Ascending aorta (tissue), 2 donors: ENCODE results near the gene PPP1R16B. TPM values are rescaled to one million over a fixed set of nuclear protein-coding genes. Genes with fewer than 3 reads are reported as not detected.

Experiments
- DNase-seq, 2 donors: peaks; one replicate each; pipeline ENCODE4 v3.0.0-alpha.2; 2019; ENCODE audit warnings: low spot score in 2 of 2
- H3K27ac ChIP-seq, 2 donors: fragments of 200-600 bp; sonication (generic); one replicate each; pipeline ENCODE4 v1.5.1; 2016 to 2017; ENCODE audit warnings: mild to moderate bottlenecking in 1 of 2
- H3K27me3 ChIP-seq: fragments of 200-600 bp; sonication (generic); one replicate; pipeline ENCODE4 v1.5.1; 2017
- H3K36me3 ChIP-seq, 2 donors: fragments of 200-600 bp; sonication (generic); one replicate each; pipeline ENCODE4 v1.5.1; 2016
- H3K4me1 ChIP-seq, 2 donors: fragments of 200-600 bp; sonication (generic); one replicate each; pipeline ENCODE4 v1.5.1; 2016 to 2017; ENCODE audit warnings: mild to moderate bottlenecking in 1 of 2
- H3K4me3 ChIP-seq, 2 donors: fragments of 200-600 bp; sonication (generic); one replicate each; pipeline ENCODE4 v1.5.1; 2016 to 2017; ENCODE audit warnings: mild to moderate bottlenecking in 1 of 2
- H3K9me3 ChIP-seq, 2 donors: fragments of 200-600 bp; sonication (generic); one replicate each; pipeline ENCODE4 v1.5.1; 2016
- intact Hi-C: fragments of 100-400 bp; cut with DNase I; formaldehyde crosslinking; loops from one replicate; pipeline ENCODE4 v1.15.1; 2023
- total RNA-seq: library from RNA; depleted of rRNA; stranded (reverse); fragments of >200 nt; gene quantifications from one replicate; pipeline ENCODE4 v1.1.0, GENCODE V29; 2016
- TF ChIP-seq, protein P1 (sequence below), 3 experiments: fragments of 200-600 bp in 2 of 3; fragments of 450-650 bp in 1 of 3; sonication (generic) in 2 of 3; IDR thresholded peaks; one replicate each; pipeline ENCODE4 v1.5.1; 2016 to 2019; ENCODE audit warnings: antibody characterized with exemption in 3 of 3, mild to moderate bottlenecking in 1 of 3, moderate library complexity in 1 of 3

Gene PPP1R16B
- total RNA-seq, 1 donor from 2014 or later: 26.4 TPM

DNA sequence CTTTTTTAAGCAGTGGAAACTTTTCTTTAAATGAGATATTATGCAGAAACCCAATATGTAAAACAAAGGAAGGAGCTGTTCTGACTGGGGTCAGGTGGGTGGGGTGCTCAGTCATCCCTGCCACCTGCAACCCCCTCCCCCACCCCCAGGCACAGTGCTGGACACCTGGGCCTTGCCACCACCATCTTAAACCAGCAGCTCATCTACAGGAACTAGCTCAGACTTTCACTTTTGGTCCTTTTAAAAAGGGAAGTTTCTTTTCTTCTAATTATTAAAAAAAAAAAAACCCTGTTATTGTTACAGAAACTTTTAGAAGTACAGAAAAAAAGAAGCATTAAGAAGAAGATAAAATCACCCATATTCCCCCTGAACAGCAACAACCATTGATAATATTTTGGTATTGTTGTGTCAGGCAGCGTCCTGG, 37.1 kb downstream of the PPP1R16B start:
- DNase-seq: no peak
- Histone ChIP-seq H3K4me1 (no peaks in the 10 kb centered on the region), H3K27me3 (no peaks in the 10 kb centered on the region), H3K9me3 (no peaks in the 10 kb centered on the region), H3K4me3 (no peak overlapping the region), H3K36me3 (no peaks in the 10 kb centered on the region), H3K27ac (no peak overlapping the region)
- intact Hi-C loops: no loop called here
- TF ChIP-seq, protein P1, sequence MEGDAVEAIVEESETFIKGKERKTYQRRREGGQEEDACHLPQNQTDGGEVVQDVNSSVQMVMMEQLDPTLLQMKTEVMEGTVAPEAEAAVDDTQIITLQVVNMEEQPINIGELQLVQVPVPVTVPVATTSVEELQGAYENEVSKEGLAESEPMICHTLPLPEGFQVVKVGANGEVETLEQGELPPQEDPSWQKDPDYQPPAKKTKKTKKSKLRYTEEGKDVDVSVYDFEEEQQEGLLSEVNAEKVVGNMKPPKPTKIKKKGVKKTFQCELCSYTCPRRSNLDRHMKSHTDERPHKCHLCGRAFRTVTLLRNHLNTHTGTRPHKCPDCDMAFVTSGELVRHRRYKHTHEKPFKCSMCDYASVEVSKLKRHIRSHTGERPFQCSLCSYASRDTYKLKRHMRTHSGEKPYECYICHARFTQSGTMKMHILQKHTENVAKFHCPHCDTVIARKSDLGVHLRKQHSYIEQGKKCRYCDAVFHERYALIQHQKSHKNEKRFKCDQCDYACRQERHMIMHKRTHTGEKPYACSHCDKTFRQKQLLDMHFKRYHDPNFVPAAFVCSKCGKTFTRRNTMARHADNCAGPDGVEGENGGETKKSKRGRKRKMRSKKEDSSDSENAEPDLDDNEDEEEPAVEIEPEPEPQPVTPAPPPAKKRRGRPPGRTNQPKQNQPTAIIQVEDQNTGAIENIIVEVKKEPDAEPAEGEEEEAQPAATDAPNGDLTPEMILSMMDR (IDR thresholded peaks at IDR 0.05): no peak

DNA sequence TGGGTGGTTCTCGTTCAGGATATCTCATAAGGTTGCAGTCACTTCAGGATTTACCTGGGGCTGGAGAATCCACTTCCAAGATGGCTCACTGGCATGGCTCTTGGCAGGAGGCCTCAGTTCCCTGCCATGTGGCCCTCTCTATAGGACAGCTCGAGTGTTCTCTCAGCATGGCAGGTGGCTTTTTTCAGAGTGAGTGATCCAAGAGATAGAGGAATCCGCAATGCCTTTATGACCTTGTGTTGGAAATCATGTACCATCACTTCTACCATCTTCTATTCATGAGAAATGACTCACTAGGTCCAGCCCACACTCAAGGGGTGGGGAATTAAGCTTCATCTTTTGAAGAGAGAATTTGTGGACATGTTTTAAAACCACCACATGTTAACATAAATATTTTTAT, 37.8 kb downstream of the PPP1R16B start:
- intact Hi-C loops: no loop called here
- Histone ChIP-seq H3K4me1 (no peaks in the 10 kb centered on the region), H3K27ac (no peak overlapping the region)

DNA sequence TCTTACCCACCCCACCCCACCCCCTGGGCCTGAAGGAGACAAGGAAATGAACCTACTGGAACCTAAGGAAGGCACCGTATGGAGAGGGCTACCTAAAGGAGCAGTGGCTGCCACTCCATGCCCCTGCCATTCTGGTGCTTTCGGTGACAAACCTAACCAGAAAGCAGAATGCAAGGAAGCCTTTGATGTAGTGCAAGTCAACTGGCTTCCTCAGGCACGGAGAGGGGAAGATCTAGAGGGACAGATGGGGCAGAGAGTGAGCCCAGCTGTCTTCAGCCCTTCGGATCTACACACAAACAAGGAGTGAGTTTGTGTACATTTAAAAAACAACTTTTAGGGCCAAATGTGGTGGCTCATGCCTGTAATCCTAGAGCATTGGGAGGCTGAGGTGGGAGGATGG, 39.5 kb downstream of the PPP1R16B start:
- H3K36me3 ChIP-seq: no peaks in the 10 kb centered on the region
- H3K9me3 ChIP-seq: no peaks in the 10 kb centered on the region
- H3K4me1 ChIP-seq: no peaks in the 10 kb centered on the region
- intact Hi-C loops: no loop called here
- DNase-seq: no peak
- no peak overlapping the region for H3K4me3 ChIP-seq
- no peaks in the 10 kb centered on the region for H3K27me3 ChIP-seq
- H3K27ac ChIP-seq: no peak overlapping the region
- TF ChIP-seq, protein P1 (IDR thresholded peaks at IDR 0.05): no peak

More for the DNA sequence above, 37.8 kb downstream of the PPP1R16B start:
- no peak for DNase-seq
- no peak overlapping the region for H3K4me3 ChIP-seq
- H3K9me3 ChIP-seq: no peaks in the 10 kb centered on the region
- TF ChIP-seq, protein P1 (IDR thresholded peaks at IDR 0.05): no peak
- no peaks in the 10 kb centered on the region for H3K27me3 ChIP-seq
- H3K36me3 ChIP-seq: no peaks in the 10 kb centered on the region

DNA sequence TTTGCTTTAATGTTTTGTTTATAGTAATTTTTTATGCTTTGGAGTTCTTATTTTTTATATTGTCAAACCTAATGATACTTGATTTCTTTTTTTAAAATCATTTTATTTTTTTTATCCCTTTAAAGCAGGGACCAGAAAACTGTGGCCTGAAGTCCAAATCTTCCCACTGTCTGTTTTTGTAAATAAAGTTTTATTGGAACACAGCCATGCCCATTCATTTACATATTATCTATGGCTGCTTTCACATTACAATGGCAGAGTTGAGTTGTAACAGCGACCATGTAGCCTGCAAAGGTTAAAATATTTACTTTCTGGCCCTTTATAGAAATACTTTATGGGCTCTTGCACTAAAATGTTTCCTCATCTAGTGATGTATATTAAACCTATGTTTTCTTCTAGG, 42.3 kb downstream of the PPP1R16B start:
- no peaks in the 10 kb centered on the region for H3K27me3 ChIP-seq
- H3K9me3 ChIP-seq: no peaks in the 10 kb centered on the region
- no peaks in the 10 kb centered on the region for H3K36me3 ChIP-seq
- no peaks in the 10 kb centered on the region for H3K4me1 ChIP-seq
- DNase-seq: no peak
- H3K4me3 ChIP-seq: no peak overlapping the region
- TF ChIP-seq, protein P1 (IDR thresholded peaks at IDR 0.05): no peak
- H3K27ac ChIP-seq: no peak overlapping the region
- intact Hi-C loops: no loop called here

DNA sequence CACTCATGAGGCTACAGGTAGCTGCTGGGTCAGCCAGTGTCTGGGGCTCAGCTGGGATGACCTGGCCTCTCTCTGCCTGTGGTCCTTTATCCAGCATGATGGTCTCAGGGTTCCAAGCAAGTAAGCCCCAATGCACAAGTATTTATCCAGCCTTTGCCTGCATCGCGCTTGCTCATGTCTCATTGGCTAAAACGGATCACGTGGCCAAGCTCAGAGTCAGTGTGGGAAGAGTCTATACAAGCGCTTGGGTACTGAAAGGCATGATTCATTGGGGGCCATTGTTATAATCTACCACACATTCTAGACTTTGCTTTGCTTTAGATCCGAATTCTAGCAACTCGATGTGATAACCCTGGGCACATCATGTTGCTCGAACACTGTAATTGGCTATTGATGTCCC, 48.3 kb downstream of the PPP1R16B start:
- H3K27ac ChIP-seq: no peak overlapping the region
- intact Hi-C loops: no loop called here
- no peaks in the 10 kb centered on the region for H3K9me3 ChIP-seq
- no peaks in the 10 kb centered on the region for H3K36me3 ChIP-seq
- TF ChIP-seq, protein P1 (IDR thresholded peaks at IDR 0.05): no peak
- no peak overlapping the region for H3K4me3 ChIP-seq
- no peaks in the 10 kb centered on the region for H3K27me3 ChIP-seq
- no peak for DNase-seq
- peaks cover 0 to 5% of the 10 kb centered on the region in 2 donors for H3K4me1 ChIP-seq

DNA sequence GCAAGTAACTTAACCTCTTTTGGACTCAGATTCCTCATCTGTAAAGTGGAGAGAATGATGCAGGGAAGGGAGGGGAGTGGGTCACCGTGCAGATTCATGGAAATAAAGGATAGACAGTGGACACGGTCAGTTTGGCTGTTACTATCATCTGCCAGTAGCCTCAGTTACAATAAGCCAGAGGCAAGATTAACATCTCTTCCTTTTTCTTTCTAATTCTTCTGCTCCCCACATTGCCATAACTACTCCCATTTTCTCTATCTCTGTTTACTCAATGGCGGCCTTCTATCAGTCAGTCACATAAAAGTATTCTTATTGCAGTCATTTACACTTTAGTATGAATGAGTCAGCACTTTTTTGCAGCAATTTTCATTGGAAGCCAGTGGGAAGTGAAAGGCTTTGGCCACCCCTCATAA, 49.2 kb downstream of the PPP1R16B start:
- intact Hi-C loops: no loop called here
- DNase-seq: no peak
- Histone ChIP-seq H3K4me1 (peaks cover 0 to 5% of the 10 kb centered on the region in 2 donors), H3K27ac (no peak overlapping the region), H3K4me3 (no peak overlapping the region), H3K9me3 (no peaks in the 10 kb centered on the region), H3K36me3 (no peaks in the 10 kb centered on the region), H3K27me3 (no peaks in the 10 kb centered on the region)
- TF ChIP-seq, protein P1 (IDR thresholded peaks at IDR 0.05): no peak
